ENCODE measurements around the gene NEDD8. TPM values are rescaled to one million over a fixed set of nuclear protein-coding genes. Genes with fewer than 3 reads are reported as not detected.
A peak's percentile ranks its signal among the peaks of the same experiment; 100 is the strongest.

The NEDD8 gene
- total RNA-seq, 1 donor from 2014 or later: 156 TPM

GRCh38 chr14:24236689-24237462 is 4.7 kb upstream of the NEDD8 start:
- no peak for DNase-seq (ENCODE audit: low spot score in 2 of 2, unreplicated experiment in 2 of 2)
- peaks cover 29% of the 10 kb centered on the region for H3K36me3 Mint-ChIP-seq

DNA sequence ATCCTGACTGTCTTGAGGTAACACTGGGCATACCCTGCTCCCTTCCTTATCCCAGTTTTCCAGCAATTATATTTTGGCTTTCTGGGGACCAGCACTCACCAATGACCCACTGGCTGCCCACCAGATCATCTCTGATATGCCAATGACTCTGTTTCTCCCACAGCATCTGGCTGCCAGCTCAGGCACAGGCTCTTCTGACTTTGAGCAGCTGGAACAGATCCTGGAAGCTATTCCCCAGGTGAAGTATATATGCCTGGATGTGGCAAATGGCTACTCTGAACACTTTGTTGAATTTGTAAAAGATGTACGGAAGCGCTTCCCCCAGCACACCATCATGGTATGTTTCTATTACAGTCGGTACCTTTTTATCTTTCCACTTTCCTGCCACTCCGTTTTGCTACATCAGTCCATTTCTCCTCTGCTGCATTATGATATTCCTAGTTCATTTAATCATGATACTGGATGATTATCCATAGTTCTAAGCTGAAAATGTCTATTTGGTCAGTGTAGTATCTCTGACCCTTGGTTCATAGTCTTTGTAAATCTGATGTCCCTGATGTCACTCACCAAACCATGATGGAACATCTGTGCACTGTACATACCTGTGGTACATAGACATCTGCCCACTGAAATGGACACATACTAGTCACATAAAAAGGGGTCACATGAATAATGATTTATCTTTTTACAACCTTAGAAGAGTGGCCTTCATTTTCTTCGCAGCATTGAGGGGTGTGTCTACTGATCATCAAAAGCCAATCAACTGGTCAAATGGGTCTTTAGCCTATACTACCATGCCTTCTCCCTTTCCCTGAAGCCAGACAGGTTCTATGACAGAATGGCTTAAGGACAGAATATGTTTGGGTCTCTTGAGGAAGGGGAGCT is 3.9 kb upstream of the NEDD8 start:
- H3K27ac Mint-ChIP-seq: no peak overlapping the region
- TF ChIP-seq, protein P1, sequence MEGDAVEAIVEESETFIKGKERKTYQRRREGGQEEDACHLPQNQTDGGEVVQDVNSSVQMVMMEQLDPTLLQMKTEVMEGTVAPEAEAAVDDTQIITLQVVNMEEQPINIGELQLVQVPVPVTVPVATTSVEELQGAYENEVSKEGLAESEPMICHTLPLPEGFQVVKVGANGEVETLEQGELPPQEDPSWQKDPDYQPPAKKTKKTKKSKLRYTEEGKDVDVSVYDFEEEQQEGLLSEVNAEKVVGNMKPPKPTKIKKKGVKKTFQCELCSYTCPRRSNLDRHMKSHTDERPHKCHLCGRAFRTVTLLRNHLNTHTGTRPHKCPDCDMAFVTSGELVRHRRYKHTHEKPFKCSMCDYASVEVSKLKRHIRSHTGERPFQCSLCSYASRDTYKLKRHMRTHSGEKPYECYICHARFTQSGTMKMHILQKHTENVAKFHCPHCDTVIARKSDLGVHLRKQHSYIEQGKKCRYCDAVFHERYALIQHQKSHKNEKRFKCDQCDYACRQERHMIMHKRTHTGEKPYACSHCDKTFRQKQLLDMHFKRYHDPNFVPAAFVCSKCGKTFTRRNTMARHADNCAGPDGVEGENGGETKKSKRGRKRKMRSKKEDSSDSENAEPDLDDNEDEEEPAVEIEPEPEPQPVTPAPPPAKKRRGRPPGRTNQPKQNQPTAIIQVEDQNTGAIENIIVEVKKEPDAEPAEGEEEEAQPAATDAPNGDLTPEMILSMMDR (IDR thresholded peaks at IDR 0.05; ENCODE audit: unreplicated experiment): no peak
- H3K36me3 Mint-ChIP-seq: peaks cover 29% of the 10 kb centered on the region
- no peaks in the 10 kb centered on the region for H3K9me3 Mint-ChIP-seq
- no peak for DNase-seq (ENCODE audit: low spot score in 2 of 2, unreplicated experiment in 2 of 2)
- peaks cover 46% of the 10 kb centered on the region for H3K4me1 Mint-ChIP-seq
- H3K4me3 Mint-ChIP-seq: no peak overlapping the region
- H3K27me3 Mint-ChIP-seq (ENCODE audit: low read depth): no peaks in the 10 kb centered on the region

More at GRCh38 chr14:24236689-24237462, 4.7 kb upstream of the NEDD8 start:
- TF ChIP-seq, protein P1 (IDR thresholded peaks at IDR 0.05; ENCODE audit: unreplicated experiment): no peak
- Mint-ChIP-seq H3K4me1 (peaks cover 42% of the 10 kb centered on the region), H3K9me3 (no peaks in the 10 kb centered on the region), H3K4me3 (no peak overlapping the region), H3K27ac (no peak overlapping the region), H3K27me3 (ENCODE audit: low read depth) (no peaks in the 10 kb centered on the region)

GRCh38 chr14:24234095-24235005 is 2.2 kb upstream of the NEDD8 start:
- Mint-ChIP-seq H3K9me3 (no peaks in the 10 kb centered on the region), H3K36me3 (peaks cover 22% of the 10 kb centered on the region), H3K4me1 (peaks cover 36% of the 10 kb centered on the region), H3K27me3 (ENCODE audit: low read depth) (no peaks in the 10 kb centered on the region), H3K4me3 (peak overlapping the region; percentile 95), H3K27ac (peak overlapping the region; percentile 10)
- TF ChIP-seq, protein P1 (IDR thresholded peaks at IDR 0.05; ENCODE audit: unreplicated experiment): no peak
- DNase-seq (ENCODE audit: low spot score in 2 of 2, unreplicated experiment in 2 of 2): no peak

DNA sequence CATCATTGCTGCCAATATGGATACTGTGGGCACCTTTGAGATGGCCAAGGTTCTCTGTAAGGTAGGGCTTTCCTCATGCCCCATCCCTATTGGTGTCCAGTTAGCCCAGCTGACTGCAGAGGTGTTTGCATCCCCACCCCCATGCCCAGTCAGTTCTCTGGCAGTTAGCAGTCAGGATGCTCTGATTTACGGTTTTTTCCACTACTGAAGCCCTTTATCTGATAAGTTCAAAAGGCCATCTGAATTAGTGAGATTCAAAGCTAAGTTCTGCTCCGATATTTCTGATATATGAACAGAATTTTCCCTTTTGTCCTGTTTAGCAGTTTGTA is 1.3 kb upstream of the NEDD8 start:
- Mint-ChIP-seq H3K4me1 (peaks cover 36% of the 10 kb centered on the region), H3K9me3 (no peaks in the 10 kb centered on the region), H3K4me3 (peak overlapping the region; percentile 95), H3K27ac (peak overlapping the region; percentile 98), H3K27me3 (ENCODE audit: low read depth) (no peaks in the 10 kb centered on the region), H3K36me3 (peaks cover 22% of the 10 kb centered on the region)
- TF ChIP-seq, protein P1 (IDR thresholded peaks at IDR 0.05; ENCODE audit: unreplicated experiment): no peak
- DNase-seq (ENCODE audit: low spot score in 2 of 2, unreplicated experiment in 2 of 2): no peak
